ENCODE data around the gene PDCD1.

PDCD1 gene

DNA sequence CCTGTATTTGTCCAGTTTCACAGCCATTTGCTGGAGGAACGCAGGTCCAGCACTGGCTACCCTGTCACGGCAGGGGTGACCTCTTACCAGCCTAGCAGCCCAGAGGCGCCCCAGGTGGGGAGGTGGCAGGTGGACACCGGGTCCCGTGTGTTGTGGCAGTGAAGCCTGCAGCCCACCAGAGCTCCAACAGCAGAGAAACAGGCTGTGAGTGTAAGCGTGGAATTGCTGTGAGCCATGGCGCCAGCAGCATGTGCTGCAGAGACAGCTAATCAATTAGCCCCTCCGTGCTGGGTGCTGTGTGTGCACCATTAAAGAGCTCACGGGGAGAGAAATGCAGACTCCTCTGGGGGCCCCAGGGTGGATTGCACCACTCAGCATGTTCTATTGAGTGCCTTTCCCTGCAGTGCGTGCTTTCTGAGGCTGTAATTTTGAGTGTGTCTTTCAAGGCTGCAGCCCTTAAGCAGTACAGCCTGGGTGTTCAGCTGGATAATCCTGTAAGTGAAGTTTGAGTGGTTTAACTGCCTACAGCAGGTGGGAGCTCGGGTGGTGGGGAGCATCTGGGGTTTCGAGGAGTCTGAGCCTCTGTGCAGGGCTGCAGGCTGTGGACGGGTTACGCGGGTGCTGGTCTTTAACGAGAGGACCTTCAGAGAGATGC, 26.7 kb upstream of the PDCD1 start:
- no peak overlapping the region for H3K27ac ChIP-seq (ENCODE audit: low read depth, low read length)
- H3K79me2 ChIP-seq (ENCODE audit: control insufficient read depth, low read length): no peaks in the 10 kb centered on the region
- no peaks in the 10 kb centered on the region for H4K20me1 ChIP-seq (ENCODE audit: control insufficient read depth, insufficient read depth, low read depth, low read length)
- H3K4me3 ChIP-seq (ENCODE audit: low read length): no peak overlapping the region
- H3K36me3 ChIP-seq (ENCODE audit: control insufficient read depth, low read length): peaks cover 3% of the 10 kb centered on the region; the same call in 1 of the 2 replicates
- H3K9me2 ChIP-seq (replicated peaks; ENCODE audit: control insufficient read depth, low read length): no peaks in the 10 kb centered on the region
- H3K27me3 ChIP-seq (ENCODE audit: control insufficient read depth, low read length): peaks cover 4% of the 10 kb centered on the region
- no peak overlapping the region for H3K4me2 ChIP-seq (ENCODE audit: low read length)
- H3K9me3 ChIP-seq (ENCODE audit: control insufficient read depth, insufficient read depth, low read length): peaks cover 2% of the 10 kb centered on the region; the same call in 1 of the 2 replicates
- TF ChIP-seq, protein P1, sequence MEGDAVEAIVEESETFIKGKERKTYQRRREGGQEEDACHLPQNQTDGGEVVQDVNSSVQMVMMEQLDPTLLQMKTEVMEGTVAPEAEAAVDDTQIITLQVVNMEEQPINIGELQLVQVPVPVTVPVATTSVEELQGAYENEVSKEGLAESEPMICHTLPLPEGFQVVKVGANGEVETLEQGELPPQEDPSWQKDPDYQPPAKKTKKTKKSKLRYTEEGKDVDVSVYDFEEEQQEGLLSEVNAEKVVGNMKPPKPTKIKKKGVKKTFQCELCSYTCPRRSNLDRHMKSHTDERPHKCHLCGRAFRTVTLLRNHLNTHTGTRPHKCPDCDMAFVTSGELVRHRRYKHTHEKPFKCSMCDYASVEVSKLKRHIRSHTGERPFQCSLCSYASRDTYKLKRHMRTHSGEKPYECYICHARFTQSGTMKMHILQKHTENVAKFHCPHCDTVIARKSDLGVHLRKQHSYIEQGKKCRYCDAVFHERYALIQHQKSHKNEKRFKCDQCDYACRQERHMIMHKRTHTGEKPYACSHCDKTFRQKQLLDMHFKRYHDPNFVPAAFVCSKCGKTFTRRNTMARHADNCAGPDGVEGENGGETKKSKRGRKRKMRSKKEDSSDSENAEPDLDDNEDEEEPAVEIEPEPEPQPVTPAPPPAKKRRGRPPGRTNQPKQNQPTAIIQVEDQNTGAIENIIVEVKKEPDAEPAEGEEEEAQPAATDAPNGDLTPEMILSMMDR (IDR thresholded peaks at IDR 0.05; ENCODE audit: low read depth, low read length, poor library complexity, severe bottlenecking): no peak
- TF ChIP-seq EZH2phosphoT487 (IDR thresholded peaks at IDR 0.05; ENCODE audit: borderline replicate concordance, low read length): no peak
- peaks cover 9% of the 10 kb centered on the region for H3F3A ChIP-seq (ENCODE audit: control insufficient read depth, insufficient read depth)
- H3K4me1 ChIP-seq (ENCODE audit: control insufficient read depth, low read length): peaks cover 44% of the 10 kb centered on the region

DNA sequence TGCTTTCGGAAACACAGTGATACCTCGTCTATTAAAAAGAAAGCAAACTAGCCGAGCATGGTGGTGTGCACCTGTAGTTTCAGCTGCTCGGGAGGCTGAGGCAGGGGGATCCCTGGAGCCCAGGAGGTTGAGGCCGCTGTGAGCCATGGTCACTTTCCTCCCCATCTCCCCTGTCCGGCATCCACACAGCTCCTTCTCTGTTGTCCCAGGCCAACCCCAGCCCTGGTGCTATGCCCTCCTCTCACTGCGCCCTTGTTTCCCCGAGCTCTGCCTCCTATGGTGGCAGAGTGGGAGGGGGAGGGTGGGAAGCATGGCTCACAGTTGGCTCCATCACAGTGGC, 26.2 kb upstream of the PDCD1 start:
- TF ChIP-seq EZH2phosphoT487 (IDR thresholded peaks at IDR 0.05; ENCODE audit: borderline replicate concordance, low read length): no peak
- TF ChIP-seq, protein P1 (IDR thresholded peaks at IDR 0.05; ENCODE audit: low read depth, low read length, poor library complexity, severe bottlenecking): no peak
- no peaks in the 10 kb centered on the region for H3K9me2 ChIP-seq (replicated peaks; ENCODE audit: control insufficient read depth, low read length)
- H3K9me3 ChIP-seq (ENCODE audit: control insufficient read depth, insufficient read depth, low read length): peaks cover 2% of the 10 kb centered on the region; the same call in 1 of the 2 replicates
- H3K4me1 ChIP-seq (ENCODE audit: control insufficient read depth, low read length): peaks cover 48% of the 10 kb centered on the region
- H3K36me3 ChIP-seq (ENCODE audit: control insufficient read depth, low read length): peaks cover 3% of the 10 kb centered on the region; the same call in 1 of the 2 replicates
- H3K79me2 ChIP-seq (ENCODE audit: control insufficient read depth, low read length): no peaks in the 10 kb centered on the region
- no peak overlapping the region for H3K4me2 ChIP-seq (ENCODE audit: low read length)
- no peak overlapping the region for H3K4me3 ChIP-seq (ENCODE audit: low read length)
- H3K27me3 ChIP-seq (ENCODE audit: control insufficient read depth, low read length): peaks cover 4% of the 10 kb centered on the region
- H3K27ac ChIP-seq (ENCODE audit: low read depth, low read length): no peak overlapping the region
- H4K20me1 ChIP-seq (ENCODE audit: control insufficient read depth, insufficient read depth, low read depth, low read length): no peaks in the 10 kb centered on the region
- peaks cover 9% of the 10 kb centered on the region for H3F3A ChIP-seq (ENCODE audit: control insufficient read depth, insufficient read depth)

DNA sequence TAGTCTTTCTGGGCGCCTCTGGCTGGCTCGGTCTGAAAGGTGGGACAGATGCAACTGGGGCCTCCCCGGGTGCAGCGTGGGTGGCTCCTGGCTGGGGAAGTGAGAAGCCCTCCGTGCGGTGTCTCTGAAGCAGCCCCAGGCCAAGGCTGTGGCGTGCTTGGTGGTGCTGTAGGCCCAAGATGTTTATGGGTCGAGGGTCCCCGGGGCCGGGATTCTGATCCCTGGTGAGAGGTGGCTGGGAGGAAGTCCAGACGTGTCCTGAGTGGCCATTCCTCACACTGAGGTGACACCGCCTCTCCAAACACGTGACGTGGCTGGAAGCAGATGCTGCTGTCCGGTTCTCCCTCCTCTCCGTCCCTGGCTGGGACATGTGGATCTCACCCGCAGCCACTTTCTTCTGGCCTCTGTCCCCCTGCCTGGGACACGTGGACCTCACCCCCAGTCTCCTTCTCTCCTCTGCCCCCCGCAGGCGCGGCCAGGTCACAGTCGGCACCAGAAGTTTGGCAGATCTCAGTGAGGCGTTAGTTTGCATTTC, 23.5 kb upstream of the PDCD1 start:
- peaks cover 4% of the 10 kb centered on the region for H3K27me3 ChIP-seq (ENCODE audit: control insufficient read depth, low read length)
- peak overlapping the region; percentile 72 for H3K4me3 ChIP-seq (ENCODE audit: low read length)
- H3K9me3 ChIP-seq (ENCODE audit: control insufficient read depth, insufficient read depth, low read length): no peaks in the 10 kb centered on the region
- TF ChIP-seq, protein P1 (IDR thresholded peaks at IDR 0.05; ENCODE audit: low read depth, low read length, poor library complexity, severe bottlenecking): peak; percentile 34
- no peak for TF ChIP-seq EZH2phosphoT487 (IDR thresholded peaks at IDR 0.05; ENCODE audit: borderline replicate concordance, low read length)
- H3K9me2 ChIP-seq (replicated peaks; ENCODE audit: control insufficient read depth, low read length): no peaks in the 10 kb centered on the region
- peaks cover 40% of the 10 kb centered on the region for H3K4me1 ChIP-seq (ENCODE audit: control insufficient read depth, low read length)
- no peaks in the 10 kb centered on the region for H3K79me2 ChIP-seq (ENCODE audit: control insufficient read depth, low read length)
- H4K20me1 ChIP-seq (ENCODE audit: control insufficient read depth, insufficient read depth, low read depth, low read length): no peaks in the 10 kb centered on the region
- peaks cover 3% of the 10 kb centered on the region; the same call in 1 of the 2 replicates for H3K36me3 ChIP-seq (ENCODE audit: control insufficient read depth, low read length)
- H3F3A ChIP-seq (ENCODE audit: control insufficient read depth, insufficient read depth): peaks cover 2% of the 10 kb centered on the region; the same call in 1 of the 2 replicates
- H3K27ac ChIP-seq (ENCODE audit: low read depth, low read length): peak overlapping the region; percentile 57
- peak overlapping the region; percentile 72 for H3K4me2 ChIP-seq (ENCODE audit: low read length)
